ENCODE results near the gene IER2. TPM values are rescaled to one million over a fixed set of nuclear protein-coding genes. Genes with fewer than 3 reads are reported as not detected.
"Not testable (repeated sequence)": the region's sequence is repeated elsewhere in the genome, so short reads cannot be mapped to it uniquely, and the experiment has no call there.

IER2 gene
- total RNA-seq, 1 experiment from 2014 or later = 34.5 TPM

GRCh38 chr19:13160557-13160956, 10.3 kb downstream of the IER2 start:
- Histone ChIP-seq H3K4me3 (ENCODE audit: insufficient read depth, low read depth, low read length) (no peak overlapping the region), H3K27me3 (ENCODE audit: control insufficient read depth, insufficient read depth, low read length) (no peaks in the 10 kb centered on the region), H3K36me3 (replicated peaks; ENCODE audit: control insufficient read depth, insufficient read depth, low read length) (no peaks in the 10 kb centered on the region)
- DNase-seq = no peak

- peak; percentile 92 for DNase-seq
- no peaks in the 10 kb centered on the region for H3K36me3 ChIP-seq (replicated peaks; ENCODE audit: control insufficient read depth, insufficient read depth, low read length)
- H3K4me3 ChIP-seq (ENCODE audit: insufficient read depth, low read depth, low read length) = peak overlapping the region; percentile 47
- no peaks in the 10 kb centered on the region for H3K27me3 ChIP-seq (ENCODE audit: control insufficient read depth, insufficient read depth, low read length)
These were observed 12.8 kb downstream of the IER2 start for GRCh38 chr19:13162724-13163608.

- no peaks in the 10 kb centered on the region for H3K27me3 ChIP-seq (ENCODE audit: control insufficient read depth, insufficient read depth, low read length)
- no peaks in the 10 kb centered on the region for H3K36me3 ChIP-seq (replicated peaks; ENCODE audit: control insufficient read depth, insufficient read depth, low read length)
- DNase-seq = peak; percentile 87
- H3K4me3 ChIP-seq (ENCODE audit: insufficient read depth, low read depth, low read length) = peak overlapping the region; percentile 47
These were observed 13.6 kb downstream of the IER2 start for GRCh38 chr19:13163609-13164342.

GRCh38 chr19:13164343-13165161, 14.3 kb downstream of the IER2 start:
- H3K27me3 ChIP-seq (ENCODE audit: control insufficient read depth, insufficient read depth, low read length) = no peaks in the 10 kb centered on the region
- H3K4me3 ChIP-seq (ENCODE audit: insufficient read depth, low read depth, low read length) = peak overlapping the region; percentile 47
- peak; percentile 90 for DNase-seq

GRCh38 chr19:13165162-13165997, 15.2 kb downstream of the IER2 start:
- Histone ChIP-seq H3K36me3 (replicated peaks; ENCODE audit: control insufficient read depth, insufficient read depth, low read length) (no peaks in the 10 kb centered on the region; the same call in 1 of the 2 replicates), H3K27me3 (ENCODE audit: control insufficient read depth, insufficient read depth, low read length) (no peaks in the 10 kb centered on the region), H3K4me3 (ENCODE audit: insufficient read depth, low read depth, low read length) (no peak overlapping the region; the same call in 1 of the 2 replicates)
- no peak for DNase-seq

More at GRCh38 chr19:13164343-13165161, 14.3 kb downstream of the IER2 start:
- no peaks in the 10 kb centered on the region; the same call in 1 of the 2 replicates for H3K36me3 ChIP-seq (replicated peaks; ENCODE audit: control insufficient read depth, insufficient read depth, low read length)

- not testable (repeated sequence) for H3K4me3 ChIP-seq (ENCODE audit: insufficient read depth, low read depth, low read length); H3K27me3 ChIP-seq (ENCODE audit: control insufficient read depth, insufficient read depth, low read length); H3K36me3 ChIP-seq (replicated peaks; ENCODE audit: control insufficient read depth, insufficient read depth, low read length); DNase-seq
These were observed 15.9 kb downstream of the IER2 start for GRCh38 chr19:13166151-13166550.

- no peak for DNase-seq
- no peak overlapping the region for H3K4me3 ChIP-seq (ENCODE audit: insufficient read depth, low read depth, low read length)
- H3K27me3 ChIP-seq (ENCODE audit: control insufficient read depth, insufficient read depth, low read length) = no peaks in the 10 kb centered on the region
- peaks cover 1% of the 10 kb centered on the region for H3K36me3 ChIP-seq (replicated peaks; ENCODE audit: control insufficient read depth, insufficient read depth, low read length)
These were observed 19.6 kb downstream of the IER2 start for GRCh38 chr19:13169769-13170168.

- no peak for DNase-seq
- no peaks in the 10 kb centered on the region for H3K27me3 ChIP-seq (ENCODE audit: control insufficient read depth, insufficient read depth, low read length)
- peaks cover 1% of the 10 kb centered on the region for H3K36me3 ChIP-seq (replicated peaks; ENCODE audit: control insufficient read depth, insufficient read depth, low read length)
- H3K4me3 ChIP-seq (ENCODE audit: insufficient read depth, low read depth, low read length) = no peak overlapping the region
These were observed 20.9 kb downstream of the IER2 start for GRCh38 chr19:13171146-13171545.

GRCh38 chr19:13172346-13173138, 22.3 kb downstream of the IER2 start:
- no peak for DNase-seq
- Histone ChIP-seq H3K27me3 (ENCODE audit: control insufficient read depth, insufficient read depth, low read length) (no peaks in the 10 kb centered on the region), H3K4me3 (ENCODE audit: insufficient read depth, low read depth, low read length) (no peak overlapping the region)

GRCh38 chr19:13173139-13173737, 23.0 kb downstream of the IER2 start:
- Histone ChIP-seq H3K4me3 (ENCODE audit: insufficient read depth, low read depth, low read length) (no peak overlapping the region), H3K27me3 (ENCODE audit: control insufficient read depth, insufficient read depth, low read length) (no peaks in the 10 kb centered on the region), H3K36me3 (replicated peaks; ENCODE audit: control insufficient read depth, insufficient read depth, low read length) (peaks cover 1% of the 10 kb centered on the region)
- no peak for DNase-seq

More at GRCh38 chr19:13172346-13173138, 22.3 kb downstream of the IER2 start:
- H3K36me3 ChIP-seq (replicated peaks; ENCODE audit: control insufficient read depth, insufficient read depth, low read length) = peaks cover 1% of the 10 kb centered on the region

GRCh38 chr19:13176345-13176744, 26.1 kb downstream of the IER2 start:
- Histone ChIP-seq H3K4me3 (ENCODE audit: insufficient read depth, low read depth, low read length) (no peak overlapping the region), H3K36me3 (replicated peaks; ENCODE audit: control insufficient read depth, insufficient read depth, low read length) (peaks cover 1% of the 10 kb centered on the region), H3K27me3 (ENCODE audit: control insufficient read depth, insufficient read depth, low read length) (no peaks in the 10 kb centered on the region)
- no peak for DNase-seq

GRCh38 chr19:13177584-13177983, 27.4 kb downstream of the IER2 start:
- not testable (repeated sequence) for H3K36me3 ChIP-seq (replicated peaks; ENCODE audit: control insufficient read depth, insufficient read depth, low read length); DNase-seq; H3K4me3 ChIP-seq (ENCODE audit: insufficient read depth, low read depth, low read length); H3K27me3 ChIP-seq (ENCODE audit: control insufficient read depth, insufficient read depth, low read length)

GRCh38 chr19:13178291-13178690, 28.1 kb downstream of the IER2 start:
- H3K27me3 ChIP-seq (ENCODE audit: control insufficient read depth, insufficient read depth, low read length); H3K4me3 ChIP-seq (ENCODE audit: insufficient read depth, low read depth, low read length); DNase-seq; H3K36me3 ChIP-seq (replicated peaks; ENCODE audit: control insufficient read depth, insufficient read depth, low read length): not testable (repeated sequence)
